Measurements from ENCODE around the gene ARRB1.
A peak's percentile ranks its signal among the peaks of the same experiment; 100 is the strongest.

Gene ARRB1

GRCh38 chr11:75352588-75353206 is 1.2 kb upstream of the ARRB1 start:
- DNase-seq (ENCODE audit: low read depth) = no peak
- TF ChIP-seq, protein P1, sequence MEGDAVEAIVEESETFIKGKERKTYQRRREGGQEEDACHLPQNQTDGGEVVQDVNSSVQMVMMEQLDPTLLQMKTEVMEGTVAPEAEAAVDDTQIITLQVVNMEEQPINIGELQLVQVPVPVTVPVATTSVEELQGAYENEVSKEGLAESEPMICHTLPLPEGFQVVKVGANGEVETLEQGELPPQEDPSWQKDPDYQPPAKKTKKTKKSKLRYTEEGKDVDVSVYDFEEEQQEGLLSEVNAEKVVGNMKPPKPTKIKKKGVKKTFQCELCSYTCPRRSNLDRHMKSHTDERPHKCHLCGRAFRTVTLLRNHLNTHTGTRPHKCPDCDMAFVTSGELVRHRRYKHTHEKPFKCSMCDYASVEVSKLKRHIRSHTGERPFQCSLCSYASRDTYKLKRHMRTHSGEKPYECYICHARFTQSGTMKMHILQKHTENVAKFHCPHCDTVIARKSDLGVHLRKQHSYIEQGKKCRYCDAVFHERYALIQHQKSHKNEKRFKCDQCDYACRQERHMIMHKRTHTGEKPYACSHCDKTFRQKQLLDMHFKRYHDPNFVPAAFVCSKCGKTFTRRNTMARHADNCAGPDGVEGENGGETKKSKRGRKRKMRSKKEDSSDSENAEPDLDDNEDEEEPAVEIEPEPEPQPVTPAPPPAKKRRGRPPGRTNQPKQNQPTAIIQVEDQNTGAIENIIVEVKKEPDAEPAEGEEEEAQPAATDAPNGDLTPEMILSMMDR (conservative IDR thresholded peaks at IDR 0.05; ENCODE audit: low read depth, low read length) = no peak
- peak overlapping the region; percentile 56 for H3K4me3 ChIP-seq (ENCODE audit: low read length)

DNA sequence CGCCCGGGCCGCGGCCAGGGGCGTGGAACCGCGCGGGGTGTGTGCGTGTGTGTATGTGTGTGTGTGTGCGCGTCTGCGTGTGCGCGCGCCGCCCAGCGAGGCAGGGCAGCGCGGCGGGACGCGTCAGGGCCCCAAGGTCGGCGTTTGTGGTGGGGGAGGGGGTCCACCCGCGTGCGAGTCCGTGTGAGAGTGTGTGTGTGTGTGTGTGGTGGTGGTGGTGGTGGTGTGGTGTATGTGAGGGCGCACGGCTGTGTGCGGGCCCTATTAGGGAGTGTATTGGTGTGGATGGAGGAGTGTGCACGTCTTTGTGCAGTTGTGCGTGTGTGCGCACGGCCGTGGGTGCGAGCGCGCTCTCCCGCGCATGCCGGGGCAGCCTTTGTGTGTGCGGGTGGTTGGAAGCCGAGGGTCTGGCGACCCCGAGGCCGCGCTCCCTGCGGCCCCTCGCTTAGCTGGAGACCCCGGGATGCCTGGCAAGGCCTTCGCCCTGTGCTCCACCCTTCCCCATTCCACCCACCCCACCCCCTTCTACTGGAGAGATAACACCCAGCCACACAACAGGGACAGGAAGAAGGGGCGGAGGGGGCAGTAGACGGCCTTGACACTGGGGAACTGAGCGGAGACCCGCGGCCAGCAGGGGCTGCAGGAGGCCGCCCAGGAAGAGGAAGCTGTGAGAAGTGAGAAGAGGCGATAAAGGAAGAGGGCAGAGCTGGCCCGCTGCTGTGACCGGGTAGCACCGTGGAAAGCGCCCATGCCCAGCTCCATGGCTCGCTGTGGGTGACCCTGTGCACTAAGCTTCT is 528 bp upstream of the ARRB1 start:
- no peak for DNase-seq (ENCODE audit: low read depth)
- TF ChIP-seq, protein P1 (conservative IDR thresholded peaks at IDR 0.05; ENCODE audit: low read depth, low read length) = peak; percentile 19

GRCh38 chr11:75350743-75351540 is 519 bp downstream of the ARRB1 start:
- DNase-seq (ENCODE audit: low read depth) = no peak
- TF ChIP-seq, protein P1 (conservative IDR thresholded peaks at IDR 0.05; ENCODE audit: low read depth, low read length) = peak; percentile 10
- H3K4me3 ChIP-seq (ENCODE audit: low read length) = peak overlapping the region; percentile 44

More for the DNA sequence above, 528 bp upstream of the ARRB1 start:
- H3K4me3 ChIP-seq (ENCODE audit: low read length) = peak overlapping the region; percentile 56

- no peak overlapping the region for H3K4me3 ChIP-seq (ENCODE audit: low read length)
- TF ChIP-seq, protein P1 (conservative IDR thresholded peaks at IDR 0.05; ENCODE audit: low read depth, low read length) = no peak
- DNase-seq (ENCODE audit: low read depth) = no peak
These were observed 1.2 kb downstream of the ARRB1 start for GRCh38 chr11:75350122-75350742.

- TF ChIP-seq, protein P1 (conservative IDR thresholded peaks at IDR 0.05; ENCODE audit: low read depth, low read length) = no peak
- no peak for DNase-seq (ENCODE audit: low read depth)
- H3K4me3 ChIP-seq (ENCODE audit: low read length) = no peak overlapping the region
These were observed 1.8 kb downstream of the ARRB1 start for GRCh38 chr11:75349521-75350116.

- no peak overlapping the region for H3K4me3 ChIP-seq (ENCODE audit: low read length)
- TF ChIP-seq, protein P1 (conservative IDR thresholded peaks at IDR 0.05; ENCODE audit: low read depth, low read length) = no peak
- no peak for DNase-seq (ENCODE audit: low read depth)
These were observed 3.5 kb downstream of the ARRB1 start for GRCh38 chr11:75347781-75348566.

All from retinal pigment epithelial cell (primary cell).